GM15510 (cell line): ENCODE results near the gene USP10.

ENCODE experiments used
- POLR2A ChIP-seq: IDR thresholded peaks from 3 replicates; pipeline ENCODE4 v1.6.1; 2011; ENCODE audit warnings: borderline replicate concordance; ENCODE audit not compliant: insufficient read length; ENCODE audit errors: extremely low read depth

USP10 gene

GRCh38 chr16:84728853-84729424 is 29.1 kb downstream of the USP10 start:
- TF ChIP-seq POLR2A: no peak

- TF ChIP-seq POLR2A: no peak
Observed at GRCh38 chr16:84729716-84730320, 30.0 kb downstream of the USP10 start.

- TF ChIP-seq POLR2A: no peak
Observed at GRCh38 chr16:84730406-84731106, 30.8 kb downstream of the USP10 start.

- no peak for TF ChIP-seq POLR2A
Observed at GRCh38 chr16:84732674-84733352, 33.0 kb downstream of the USP10 start.

- no peak for TF ChIP-seq POLR2A
Observed at GRCh38 chr16:84735849-84736586, 36.2 kb downstream of the USP10 start.

- TF ChIP-seq POLR2A: no peak
Observed at GRCh38 chr16:84737192-84738011, 37.6 kb downstream of the USP10 start.

- TF ChIP-seq POLR2A: no peak
Observed at GRCh38 chr16:84738255-84739038, 38.6 kb downstream of the USP10 start.

GRCh38 chr16:84739349-84740124 is 39.7 kb downstream of the USP10 start:
- TF ChIP-seq POLR2A: no peak

GRCh38 chr16:84740596-84741116 is 40.9 kb downstream of the USP10 start:
- no peak for TF ChIP-seq POLR2A

GRCh38 chr16:84741340-84741830 is 41.6 kb downstream of the USP10 start:
- TF ChIP-seq POLR2A: no peak

GRCh38 chr16:84742641-84743092 is 42.9 kb downstream of the USP10 start:
- TF ChIP-seq POLR2A: no peak

GRCh38 chr16:84746231-84746630 is 46.4 kb downstream of the USP10 start:
- TF ChIP-seq POLR2A: no peak
